Measurements from ENCODE around the gene RABGAP1L.
"Not testable (repeated sequence)": the region's sequence is repeated elsewhere in the genome, so short reads cannot be mapped to it uniquely, and the experiment has no call there.

Gene RABGAP1L

GRCh38 chr1:174247472-174247871 lies 88.2 kb downstream of the RABGAP1L start:
- DNase-seq = no peak

DNA sequence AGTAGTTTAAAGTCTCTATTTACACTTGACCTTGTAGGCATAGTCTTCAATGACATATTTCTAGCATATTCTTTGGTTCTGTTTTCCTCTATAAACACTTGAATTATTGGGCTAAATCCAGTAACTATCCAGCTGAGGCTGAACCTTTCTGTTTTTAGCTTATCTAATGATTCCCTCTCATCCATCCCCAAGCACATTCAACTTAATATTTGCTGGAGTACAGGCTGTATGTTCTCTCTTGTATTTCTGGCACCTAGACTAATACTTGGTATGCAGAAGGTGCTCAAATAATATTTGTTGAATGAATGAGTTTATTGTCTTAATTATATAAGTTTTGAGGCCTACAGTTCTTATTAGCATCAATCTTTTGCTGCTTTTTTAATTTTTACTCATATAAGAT lies 88.7 kb downstream of the RABGAP1L start:
- no peak for DNase-seq

GRCh38 chr1:174256386-174256785 lies 97.1 kb downstream of the RABGAP1L start:
- DNase-seq = not testable (repeated sequence)

DNA sequence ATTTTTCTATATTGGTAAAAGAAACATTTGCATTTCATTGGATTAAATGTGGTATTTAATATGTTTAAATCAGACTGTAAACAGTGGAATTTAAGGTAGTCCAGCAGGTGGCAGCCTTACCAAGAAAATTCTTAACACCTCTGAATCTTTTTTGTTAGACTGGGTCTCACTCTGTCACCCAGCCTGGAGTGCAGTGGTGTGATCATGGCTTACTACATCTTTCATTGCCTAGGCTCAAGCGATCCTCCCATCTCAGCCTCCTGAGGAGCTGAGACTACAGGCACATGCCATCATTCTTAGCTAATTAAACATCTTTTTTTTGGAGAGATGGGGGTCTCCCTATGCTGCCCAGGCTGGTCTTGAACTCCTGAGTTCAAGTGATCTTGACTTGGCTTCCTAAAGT lies 98.8 kb downstream of the RABGAP1L start:
- DNase-seq = peak; percentile 58

DNA sequence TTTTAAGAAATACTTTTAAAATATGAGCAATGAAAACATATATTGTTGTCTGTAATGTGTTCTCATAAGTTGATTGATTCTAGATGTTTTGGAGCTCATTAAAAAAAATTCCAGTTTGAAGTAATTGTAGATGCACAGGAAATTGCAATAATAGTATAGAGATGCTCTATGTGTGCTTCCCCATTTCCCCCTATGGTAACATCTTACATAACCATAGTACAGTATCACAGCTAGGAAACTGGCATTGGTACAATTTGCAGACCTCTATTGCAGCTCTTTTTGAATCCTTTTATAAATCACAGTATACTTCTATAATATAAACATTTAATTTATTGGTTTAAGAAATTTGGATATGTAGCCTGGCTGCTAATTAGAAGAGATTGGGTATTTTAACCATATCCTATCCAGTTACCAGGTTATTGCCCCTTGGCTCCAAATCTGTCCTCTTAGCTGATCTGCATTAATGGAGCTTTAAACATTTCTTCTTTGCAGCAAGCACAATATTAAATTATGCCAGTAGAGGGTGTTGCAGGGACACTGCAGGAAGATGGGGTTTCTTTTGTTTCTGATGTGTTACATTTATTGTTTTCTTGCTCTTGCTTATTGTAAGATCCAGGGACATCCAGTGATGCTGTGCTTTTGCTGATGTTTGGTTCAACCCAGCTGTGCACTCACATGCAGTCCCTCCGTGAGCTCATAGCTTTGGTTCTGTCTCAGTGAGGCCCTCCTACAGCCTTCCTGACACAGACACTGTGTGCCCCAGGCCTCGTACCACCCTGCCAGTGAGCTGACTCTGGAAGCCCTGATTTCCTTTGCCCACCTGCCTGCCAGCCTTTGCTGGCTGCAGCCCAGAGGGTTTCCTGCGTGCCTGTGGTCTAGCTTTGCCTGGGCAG lies 103.3 kb downstream of the RABGAP1L start:
- DNase-seq = no peak

- no peak for DNase-seq
Observed at GRCh38 chr1:174265282-174265681, 106.0 kb downstream of the RABGAP1L start.

DNA sequence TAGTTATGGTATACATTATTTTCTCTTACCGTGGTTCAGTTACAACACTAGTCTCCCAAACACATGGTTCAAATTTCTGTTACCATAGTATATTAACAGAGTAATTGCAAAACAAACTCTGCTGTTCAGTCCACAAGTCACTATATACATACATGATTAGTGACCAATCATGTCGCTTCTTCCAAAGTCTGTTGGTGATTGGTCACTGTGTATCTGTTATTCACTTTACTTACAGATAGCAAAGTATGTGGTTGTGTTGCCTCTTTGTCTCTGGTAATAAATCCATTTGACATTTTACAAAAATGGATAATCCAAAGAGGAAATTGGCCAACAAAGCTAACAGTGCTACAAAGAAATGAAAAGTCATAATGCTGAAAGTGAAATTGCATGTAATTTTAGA lies 107.2 kb downstream of the RABGAP1L start:
- no peak for DNase-seq

GRCh38 chr1:174266991-174267612 lies 107.8 kb downstream of the RABGAP1L start:
- DNase-seq = no peak

GRCh38 chr1:174269989-174270651 lies 110.8 kb downstream of the RABGAP1L start:
- DNase-seq = no peak

GRCh38 chr1:174273190-174273589 lies 113.9 kb downstream of the RABGAP1L start:
- DNase-seq = no peak

DNA sequence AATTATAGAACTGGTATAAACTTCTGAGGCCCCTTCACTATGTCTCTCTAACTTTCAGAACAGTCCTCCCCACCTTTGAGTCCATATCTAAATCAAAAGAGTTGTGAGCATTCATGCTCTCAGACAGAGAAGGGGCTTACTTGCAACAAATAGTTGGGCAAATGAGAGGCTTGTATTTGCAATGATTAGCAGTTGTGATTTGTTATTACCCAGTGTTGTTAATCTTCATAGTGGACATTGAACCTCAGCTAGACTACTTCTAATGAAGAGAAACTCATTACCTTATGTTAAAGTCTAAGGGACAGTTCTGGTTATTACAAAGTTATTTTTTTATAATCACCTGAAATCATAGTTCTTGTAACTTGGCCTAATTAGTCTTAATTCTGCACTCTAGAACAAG lies 114.5 kb downstream of the RABGAP1L start:
- no peak for DNase-seq

DNA sequence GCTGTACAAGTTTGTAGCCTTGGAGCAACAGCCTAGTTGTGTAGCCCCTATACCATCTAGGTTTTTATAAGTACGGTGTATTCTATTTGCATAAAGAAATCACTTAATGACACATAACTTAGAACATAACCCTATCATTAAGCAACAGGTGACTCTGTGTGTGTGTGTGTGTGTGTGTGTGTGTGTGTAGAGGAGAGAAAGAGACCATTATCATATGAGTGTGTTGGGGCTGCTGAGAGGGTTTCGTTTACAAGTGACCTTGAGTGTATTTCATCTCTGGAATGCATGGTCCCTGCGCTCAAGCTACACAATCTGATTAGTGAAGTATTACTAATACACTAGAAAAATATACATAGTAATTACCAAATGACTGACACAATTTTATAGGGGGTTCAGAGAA lies 115.1 kb downstream of the RABGAP1L start:
- no peak for DNase-seq

- DNase-seq = no peak
Observed at GRCh38 chr1:174274884-174275283, 115.6 kb downstream of the RABGAP1L start.

- no peak for DNase-seq
Observed at GRCh38 chr1:174276087-174276486, 116.8 kb downstream of the RABGAP1L start.

- DNase-seq = no peak
Observed at GRCh38 chr1:174284052-174284451, 124.7 kb downstream of the RABGAP1L start.

- no peak for DNase-seq
Observed at GRCh38 chr1:174286042-174286441, 126.7 kb downstream of the RABGAP1L start.

DNA sequence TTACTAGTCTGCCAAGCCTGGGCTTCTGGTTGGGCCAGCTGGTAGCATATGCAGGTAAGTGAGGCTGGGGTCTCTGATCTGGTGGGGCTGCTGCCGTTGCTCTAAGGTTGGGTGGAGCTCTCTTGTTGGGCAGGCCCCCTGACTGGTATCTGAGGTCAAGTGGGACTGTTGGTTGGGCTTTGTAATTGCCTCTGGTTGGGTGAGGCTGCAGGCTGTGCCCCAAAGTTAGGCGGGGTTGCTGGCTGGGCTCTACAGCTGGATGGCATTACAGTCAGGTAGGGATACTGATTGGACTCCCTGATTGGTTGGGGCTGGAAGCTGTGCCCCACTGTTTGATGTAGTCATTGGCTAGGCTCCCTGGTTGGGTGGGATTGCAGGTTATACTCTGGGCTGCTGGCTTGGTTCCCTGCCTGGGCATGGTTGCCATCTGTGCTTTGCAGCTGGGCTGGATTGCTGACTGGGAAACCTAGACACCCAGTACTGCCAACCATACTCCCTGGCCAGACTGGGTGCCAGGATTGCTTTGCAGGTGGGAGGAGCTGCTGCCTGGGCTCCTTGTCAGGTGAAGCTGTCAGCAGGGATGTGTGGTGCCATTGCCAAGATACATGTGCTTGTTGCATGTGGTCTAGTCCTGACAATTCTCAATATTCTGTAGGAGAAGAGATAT lies 130.5 kb downstream of the RABGAP1L start:
- no peak for DNase-seq

GRCh38 chr1:174291059-174291458 lies 131.7 kb downstream of the RABGAP1L start:
- DNase-seq = no peak

DNA sequence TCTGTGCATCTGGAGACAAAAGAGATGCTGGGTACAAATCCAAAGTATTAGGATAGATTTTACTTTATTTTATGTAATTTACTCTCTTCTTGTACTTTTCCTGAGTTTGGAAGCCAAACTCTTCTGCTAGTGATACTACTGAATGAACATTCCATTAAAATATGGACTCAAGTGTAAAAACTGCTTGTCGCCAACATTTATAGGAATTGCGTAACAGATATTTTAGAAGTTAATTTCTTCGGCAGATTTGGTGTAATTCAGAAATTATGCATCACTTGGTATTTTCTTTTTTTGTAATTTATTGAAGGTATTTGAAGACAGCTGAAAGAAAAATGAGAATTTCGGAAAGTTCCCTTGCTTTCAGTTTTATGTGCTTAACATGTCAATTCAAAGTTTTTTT lies 137.0 kb downstream of the RABGAP1L start:
- DNase-seq = no peak

- no peak for DNase-seq
Observed at GRCh38 chr1:174297351-174297750, 138.0 kb downstream of the RABGAP1L start.

DNA sequence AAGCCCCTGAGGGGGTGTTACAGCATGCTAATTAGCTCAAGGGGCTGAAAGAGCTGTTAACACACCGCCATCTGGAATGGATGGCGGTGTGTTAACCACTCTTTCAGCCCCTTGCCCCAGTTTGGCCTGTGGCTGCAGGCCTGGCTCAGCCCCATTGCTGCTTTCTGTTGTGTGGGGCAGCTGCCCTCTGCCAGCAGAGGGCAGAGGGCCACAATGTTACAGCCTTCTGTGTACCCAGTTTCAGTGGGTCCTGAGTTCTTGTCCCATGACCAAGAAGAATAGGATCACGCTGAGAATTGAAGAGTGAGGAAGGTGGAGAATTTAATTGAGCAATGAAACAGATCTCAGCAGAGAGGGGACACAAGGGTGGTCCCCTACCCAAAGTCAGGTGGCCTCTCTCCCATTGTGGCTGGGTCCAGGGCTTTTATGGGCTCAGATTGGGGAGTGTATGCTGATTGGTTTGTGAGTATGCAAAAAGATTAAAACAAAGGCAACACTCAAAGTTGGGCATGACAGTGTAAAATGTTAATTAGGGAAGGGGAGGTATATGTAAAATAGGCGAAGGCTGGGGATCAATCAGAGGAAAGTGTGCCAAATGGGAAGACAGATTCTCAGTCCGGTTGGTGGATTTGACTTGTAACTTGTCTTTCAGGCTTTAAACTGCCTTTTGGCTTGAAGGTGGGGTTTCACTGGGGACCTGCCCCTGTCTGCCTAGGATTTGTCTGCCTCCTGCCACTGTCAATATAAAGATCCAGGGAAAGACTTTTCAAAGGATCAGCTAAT lies 142.2 kb downstream of the RABGAP1L start:
- no peak for DNase-seq

DNA sequence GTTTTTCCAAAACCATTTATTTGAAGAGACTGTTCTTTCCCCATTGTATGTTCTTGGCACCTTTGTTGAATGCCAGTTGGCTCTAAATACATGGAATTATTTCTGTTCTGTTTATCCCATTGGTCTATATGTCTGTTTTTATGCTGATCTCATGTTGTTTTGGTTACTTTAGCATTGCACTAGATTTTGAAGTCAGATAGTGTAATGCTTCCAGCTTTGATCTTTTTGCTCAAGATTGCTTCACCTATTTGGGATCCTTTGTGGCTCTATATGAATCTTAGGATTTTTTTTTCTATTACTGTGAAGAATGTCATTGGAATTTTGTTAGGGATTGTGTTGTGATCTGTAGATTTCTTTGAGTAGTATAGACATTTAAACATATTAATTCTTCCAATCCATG lies 149.3 kb downstream of the RABGAP1L start:
- no peak for DNase-seq

DNA sequence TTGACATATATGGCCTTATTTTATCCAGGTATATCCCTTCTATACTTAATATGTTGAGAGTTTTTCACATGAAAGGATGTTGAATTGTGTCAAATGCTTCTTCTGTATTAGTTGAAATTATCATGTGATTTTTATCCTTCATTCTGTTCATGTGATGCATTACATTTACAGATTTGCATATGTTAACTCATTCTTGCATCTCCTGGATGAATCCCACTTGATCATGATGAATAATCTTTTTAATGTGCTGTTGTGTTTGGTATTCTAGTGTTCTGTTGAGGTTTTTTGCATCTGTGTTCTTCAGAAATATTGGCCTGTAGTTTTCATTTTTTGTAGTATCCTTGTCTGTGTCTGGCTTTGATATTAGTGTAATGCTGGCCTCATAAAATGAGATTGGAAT lies 150.2 kb downstream of the RABGAP1L start:
- no peak for DNase-seq

Measured in stimulated activated CD4-positive, alpha-beta T cell treated with anti-CD3 and anti-CD28 coated beads, Interleukin-15, amount 100 ng/mL, for 24 hours (primary cell).